ENCODE results near the gene XDH. TPM values are rescaled to one million over a fixed set of nuclear protein-coding genes. Genes with fewer than 3 reads are reported as not detected.

Gene XDH
- total RNA-seq, 2 experiments from 2014 or later = not detected

DNA sequence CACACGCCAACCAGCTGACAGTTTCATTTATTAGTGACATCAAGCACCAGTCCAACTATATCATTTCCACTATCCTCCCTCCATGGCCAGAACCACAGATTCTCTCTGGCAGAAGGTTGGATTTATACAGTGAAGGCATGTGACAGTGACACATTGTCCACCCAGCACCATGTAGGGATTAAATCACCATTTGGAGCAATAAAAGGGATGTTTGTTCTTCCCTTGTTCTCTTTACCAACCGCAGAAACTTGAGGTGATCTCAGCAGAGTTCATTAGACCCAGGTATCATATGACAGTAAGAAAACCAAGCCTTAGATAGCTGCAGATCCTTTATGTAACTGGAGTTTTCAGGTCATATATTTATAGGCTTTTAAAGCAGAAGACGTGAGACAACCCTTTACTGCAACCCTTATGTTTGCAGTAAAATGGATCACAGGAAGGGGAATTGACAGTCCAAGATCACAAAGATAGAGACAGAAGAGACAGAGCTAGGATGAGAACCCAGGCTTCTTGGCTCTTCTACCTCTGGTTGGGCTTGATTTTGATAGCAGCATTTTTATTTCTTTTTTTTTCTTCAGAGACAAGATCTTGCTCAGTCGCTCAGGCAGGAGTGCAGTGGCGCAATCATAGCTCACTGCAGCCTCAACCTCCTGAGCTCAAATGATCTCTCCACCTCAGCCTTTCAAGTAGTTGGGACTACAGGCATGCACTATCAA is 80.1 kb downstream of the XDH start:
- Mint-ChIP-seq H3K36me3 (no peaks in the 10 kb centered on the region), H3K27ac (no peak overlapping the region), H3K9me3 (no peaks in the 10 kb centered on the region), H3K4me3 (no peak overlapping the region), H3K4me1 (no peaks in the 10 kb centered on the region), H3K27me3 (no peaks in the 10 kb centered on the region)
- DNase-seq = no peak

GRCh38 chr2:31333527-31334183 is 80.9 kb downstream of the XDH start:
- Mint-ChIP-seq H3K27ac (no peak overlapping the region), H3K4me3 (no peak overlapping the region)

DNA sequence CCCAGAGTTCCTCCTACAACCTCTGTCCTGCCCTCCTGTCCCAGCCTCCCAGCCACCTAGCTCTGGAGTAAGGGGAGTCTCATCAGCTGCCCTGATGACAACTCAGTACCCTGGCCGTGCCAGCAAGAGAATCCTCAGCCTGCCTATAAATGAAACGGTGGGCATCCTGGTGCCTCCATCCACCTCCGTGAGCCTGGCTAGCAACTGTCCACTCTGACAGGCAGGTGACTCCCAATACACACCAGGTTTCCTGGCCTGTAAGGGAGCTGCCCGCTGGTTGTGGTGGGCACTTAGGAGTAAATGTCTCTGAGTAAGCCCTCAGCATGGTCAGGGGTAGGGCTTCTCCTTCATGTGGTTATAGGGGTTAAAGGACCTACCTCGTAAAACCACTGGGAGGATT is 81.5 kb downstream of the XDH start:
- H3K27me3 Mint-ChIP-seq = no peaks in the 10 kb centered on the region
- H3K9me3 Mint-ChIP-seq = no peaks in the 10 kb centered on the region
- no peaks in the 10 kb centered on the region for H3K4me1 Mint-ChIP-seq
- no peak overlapping the region for H3K27ac Mint-ChIP-seq
- no peaks in the 10 kb centered on the region for H3K36me3 Mint-ChIP-seq
- no peak for DNase-seq
- no peak overlapping the region for H3K4me3 Mint-ChIP-seq

More at GRCh38 chr2:31333527-31334183, 80.9 kb downstream of the XDH start:
- DNase-seq = peak; percentile 63
- Mint-ChIP-seq H3K27me3 (no peaks in the 10 kb centered on the region), H3K4me1 (no peaks in the 10 kb centered on the region), H3K36me3 (no peaks in the 10 kb centered on the region), H3K9me3 (no peaks in the 10 kb centered on the region)

- Mint-ChIP-seq H3K4me1 (no peaks in the 10 kb centered on the region), H3K4me3 (no peak overlapping the region), H3K36me3 (no peaks in the 10 kb centered on the region), H3K9me3 (no peaks in the 10 kb centered on the region), H3K27ac (no peak overlapping the region), H3K27me3 (no peaks in the 10 kb centered on the region)
- DNase-seq = no peak
Observed at GRCh38 chr2:31332521-31332920, 82.0 kb downstream of the XDH start.

GRCh38 chr2:31331156-31331555 is 83.4 kb downstream of the XDH start:
- no peaks in the 10 kb centered on the region for H3K36me3 Mint-ChIP-seq
- no peaks in the 10 kb centered on the region for H3K27me3 Mint-ChIP-seq
- H3K4me3 Mint-ChIP-seq = no peak overlapping the region
- no peak overlapping the region for H3K27ac Mint-ChIP-seq
- H3K9me3 Mint-ChIP-seq = no peaks in the 10 kb centered on the region
- no peak for DNase-seq
- H3K4me1 Mint-ChIP-seq = no peaks in the 10 kb centered on the region

GRCh38 chr2:31329081-31329625 is 85.4 kb downstream of the XDH start:
- Mint-ChIP-seq H3K9me3 (no peaks in the 10 kb centered on the region), H3K4me1 (peaks cover 8% of the 10 kb centered on the region), H3K27ac (no peak overlapping the region), H3K27me3 (no peaks in the 10 kb centered on the region), H3K36me3 (no peaks in the 10 kb centered on the region), H3K4me3 (no peak overlapping the region)
- DNase-seq = no peak

DNA sequence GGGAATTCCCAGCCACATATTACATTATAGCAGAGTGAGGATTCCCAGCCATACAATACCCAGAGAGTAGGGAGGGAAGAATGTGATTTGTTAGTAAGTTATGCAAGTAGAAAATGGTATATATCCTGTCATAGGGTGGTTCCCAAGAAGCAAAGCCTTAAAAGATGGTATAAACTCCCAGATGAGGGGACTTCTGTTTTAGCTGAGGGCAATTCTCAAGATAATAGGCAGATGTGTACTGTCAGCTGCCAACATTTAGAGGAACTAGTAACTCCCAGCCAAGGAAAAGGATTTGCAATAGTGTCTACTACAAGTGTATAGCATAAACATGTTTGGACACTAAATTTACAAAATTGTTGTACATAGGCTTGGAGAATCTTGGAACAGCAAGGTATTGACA is 86.5 kb downstream of the XDH start:
- Mint-ChIP-seq H3K27ac (no peak overlapping the region), H3K36me3 (no peaks in the 10 kb centered on the region), H3K4me1 (peaks cover 19% of the 10 kb centered on the region), H3K27me3 (no peaks in the 10 kb centered on the region), H3K4me3 (no peak overlapping the region), H3K9me3 (no peaks in the 10 kb centered on the region)
- DNase-seq = no peak

DNA sequence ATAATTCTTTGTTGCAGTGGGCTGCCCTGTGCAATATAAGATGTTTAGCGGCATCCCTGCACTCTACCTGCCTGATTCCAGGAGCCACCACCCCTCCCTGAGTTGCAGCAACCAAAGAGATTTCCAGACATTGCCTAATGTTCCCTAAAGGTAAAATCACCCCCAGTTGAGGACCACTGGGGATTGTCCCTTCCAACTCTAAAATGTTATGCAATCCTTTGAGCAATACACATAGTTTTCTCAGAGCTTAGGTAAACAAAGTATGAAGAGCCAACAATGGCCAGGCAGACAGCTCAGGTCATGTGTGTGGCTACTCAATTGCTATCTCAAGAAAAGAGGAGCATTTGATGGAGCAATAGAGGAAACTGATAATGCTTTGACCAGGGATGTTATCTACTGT is 87.0 kb downstream of the XDH start:
- H3K9me3 Mint-ChIP-seq = no peaks in the 10 kb centered on the region
- no peak overlapping the region for H3K4me3 Mint-ChIP-seq
- H3K27me3 Mint-ChIP-seq = no peaks in the 10 kb centered on the region
- H3K36me3 Mint-ChIP-seq = no peaks in the 10 kb centered on the region
- no peak overlapping the region for H3K27ac Mint-ChIP-seq
- peaks cover 24% of the 10 kb centered on the region for H3K4me1 Mint-ChIP-seq
- DNase-seq = no peak

- DNase-seq = no peak
- Mint-ChIP-seq H3K36me3 (no peaks in the 10 kb centered on the region), H3K4me3 (no peak overlapping the region), H3K4me1 (peaks cover 37% of the 10 kb centered on the region), H3K27me3 (no peaks in the 10 kb centered on the region), H3K9me3 (no peaks in the 10 kb centered on the region), H3K27ac (no peak overlapping the region)
Observed at GRCh38 chr2:31324016-31324633, 90.4 kb downstream of the XDH start.

- H3K9me3 Mint-ChIP-seq = no peaks in the 10 kb centered on the region
- H3K4me1 Mint-ChIP-seq = peaks cover 51% of the 10 kb centered on the region
- no peaks in the 10 kb centered on the region for H3K36me3 Mint-ChIP-seq
- no peak for DNase-seq
- H3K4me3 Mint-ChIP-seq = no peak overlapping the region
- no peak overlapping the region for H3K27ac Mint-ChIP-seq
- H3K27me3 Mint-ChIP-seq = no peaks in the 10 kb centered on the region
Observed at GRCh38 chr2:31322371-31322770, 92.2 kb downstream of the XDH start.

- peak; percentile 17 for DNase-seq
- no peak overlapping the region for H3K4me3 Mint-ChIP-seq
- H3K36me3 Mint-ChIP-seq = no peaks in the 10 kb centered on the region
- H3K27ac Mint-ChIP-seq = peak overlapping the region; percentile 35
- no peaks in the 10 kb centered on the region for H3K27me3 Mint-ChIP-seq
- peaks cover 53% of the 10 kb centered on the region for H3K4me1 Mint-ChIP-seq
- H3K9me3 Mint-ChIP-seq = no peaks in the 10 kb centered on the region
Observed at GRCh38 chr2:31319406-31320175, 95.0 kb downstream of the XDH start.

DNA sequence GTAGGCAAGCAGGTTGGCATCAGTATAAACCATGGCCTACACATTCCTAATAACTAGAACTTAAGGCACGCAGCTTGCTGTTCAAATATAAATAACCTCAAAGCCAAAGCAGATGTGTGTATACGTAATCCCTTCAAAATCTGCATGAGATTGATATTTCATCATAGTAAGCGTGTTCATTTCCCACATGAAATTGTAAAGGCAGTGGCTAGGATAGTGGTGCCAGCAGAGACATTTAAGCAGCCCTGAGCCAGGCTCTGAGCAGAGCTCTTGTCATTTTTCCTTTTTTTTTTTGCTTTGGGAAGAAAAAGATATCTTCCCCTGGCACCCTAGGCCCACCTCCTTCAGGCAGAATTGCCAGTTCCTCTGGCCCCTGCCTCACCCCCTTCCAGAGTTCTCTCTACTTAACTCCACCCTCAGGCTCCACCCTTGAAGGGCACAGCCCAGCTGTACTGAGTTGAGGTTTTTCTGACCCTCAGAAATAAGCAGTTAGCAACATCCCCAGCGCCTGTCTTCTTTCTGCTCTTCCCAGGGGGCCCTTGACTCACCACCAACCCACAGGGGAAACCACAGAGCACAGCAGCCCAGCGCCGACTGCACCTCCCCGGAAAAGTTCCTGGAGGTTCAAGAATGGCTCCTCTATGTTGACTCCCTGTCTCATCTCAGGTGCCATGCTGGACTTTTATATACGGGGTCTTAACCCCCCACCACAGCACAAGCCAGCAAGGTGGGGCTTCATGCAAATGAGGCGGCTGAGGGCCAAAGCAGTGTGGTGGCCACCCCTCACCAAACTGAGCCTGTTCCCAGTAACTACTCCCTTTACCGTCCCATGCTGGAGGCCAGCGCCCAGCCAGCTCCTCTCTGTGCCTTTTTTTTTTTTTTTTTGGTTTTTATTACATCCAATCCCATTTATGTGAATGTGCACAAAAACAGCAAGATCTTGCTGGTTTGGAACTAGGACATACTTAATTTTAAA is 95.9 kb downstream of the XDH start:
- H3K27ac Mint-ChIP-seq = no peak overlapping the region
- H3K4me3 Mint-ChIP-seq = no peak overlapping the region
- peaks cover 43% of the 10 kb centered on the region for H3K4me1 Mint-ChIP-seq
- no peaks in the 10 kb centered on the region for H3K36me3 Mint-ChIP-seq
- DNase-seq = peak; percentile 51
- no peaks in the 10 kb centered on the region for H3K27me3 Mint-ChIP-seq
- H3K9me3 Mint-ChIP-seq = no peaks in the 10 kb centered on the region

- H3K27ac Mint-ChIP-seq = no peak overlapping the region
- peaks cover 31% of the 10 kb centered on the region for H3K4me1 Mint-ChIP-seq
- H3K9me3 Mint-ChIP-seq = no peaks in the 10 kb centered on the region
- DNase-seq = no peak
- no peaks in the 10 kb centered on the region for H3K27me3 Mint-ChIP-seq
- H3K36me3 Mint-ChIP-seq = no peaks in the 10 kb centered on the region
- H3K4me3 Mint-ChIP-seq = no peak overlapping the region
Observed at GRCh38 chr2:31317396-31317795, 97.1 kb downstream of the XDH start.

GRCh38 chr2:31314761-31315160 is 99.8 kb downstream of the XDH start:
- H3K27me3 Mint-ChIP-seq = no peaks in the 10 kb centered on the region
- no peak for DNase-seq
- no peak overlapping the region for H3K27ac Mint-ChIP-seq
- H3K36me3 Mint-ChIP-seq = no peaks in the 10 kb centered on the region
- H3K4me3 Mint-ChIP-seq = no peak overlapping the region
- peaks cover 26% of the 10 kb centered on the region for H3K4me1 Mint-ChIP-seq
- peaks cover 5% of the 10 kb centered on the region for H3K9me3 Mint-ChIP-seq

Measured in activated naive CD8-positive, alpha-beta T cell treated with anti-CD3 and anti-CD28 coated beads for 36 hours (primary cell).